Measurements from ENCODE around the gene GUCD1.

GRCh38 chr22:24584871-24585411, 30.0 kb upstream of the GUCD1 start:
- TF ChIP-seq CTCF (IDR thresholded peaks at IDR 0.05; ENCODE audit: low read depth, low read length) (no peak), POLR2A (IDR thresholded peaks at IDR 0.05; ENCODE audit: extremely low read depth, insufficient read length) (no peak), MAX (IDR thresholded peaks at IDR 0.05; ENCODE audit: low read depth, low read length) (no peak)

Measured in NB4 (cell line).